ENCODE measurements around the gene CHD9.
"Not testable (repeated sequence)": the region's sequence is repeated elsewhere in the genome, so short reads cannot be mapped to it uniquely, and the experiment has no call there.

The CHD9 gene

DNA sequence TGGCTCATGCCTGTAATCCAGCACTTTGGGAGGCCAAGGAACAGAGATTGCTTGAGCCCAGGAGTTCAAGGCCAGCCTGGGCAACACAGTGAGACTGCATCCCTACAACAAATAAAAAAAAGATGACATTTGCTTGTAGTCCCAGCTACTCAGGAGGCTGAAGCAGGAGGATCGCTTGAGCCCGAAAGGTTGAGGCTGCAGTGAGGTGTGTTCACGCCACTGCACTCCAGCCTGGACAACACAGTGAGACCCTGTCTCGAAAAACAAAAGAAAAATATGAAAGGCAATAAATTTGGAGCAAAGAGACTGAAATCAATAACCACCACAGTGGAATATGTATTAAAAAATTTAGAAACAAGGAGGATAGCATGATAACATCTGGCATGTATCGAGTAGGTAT lies 235.7 kb downstream of the CHD9 start:
- DNase-seq = no peak

- DNase-seq = no peak
Observed at GRCh38 chr16:53291757-53292392, 237.1 kb downstream of the CHD9 start.

- DNase-seq = no peak
Observed at GRCh38 chr16:53297477-53297876, 242.7 kb downstream of the CHD9 start.

DNA sequence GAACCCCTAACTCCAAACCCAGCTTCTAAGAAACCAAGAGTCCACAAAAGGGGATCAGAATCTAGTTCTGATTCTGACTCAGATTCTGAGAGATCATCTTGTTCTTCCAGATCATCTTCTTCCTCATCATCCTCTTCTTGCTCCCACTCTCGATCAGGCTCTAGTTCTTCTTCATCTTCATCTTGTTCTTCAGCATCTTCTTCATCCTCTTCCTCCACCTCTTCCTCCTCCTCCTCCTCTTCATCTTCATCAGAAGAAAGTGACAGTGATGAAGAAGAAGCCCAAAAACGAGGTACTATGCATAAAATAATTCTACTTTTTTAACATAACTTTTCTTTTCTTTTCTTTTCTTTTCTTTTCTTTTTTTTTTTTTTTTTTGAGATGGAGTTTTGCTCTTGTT lies 249.5 kb downstream of the CHD9 start:
- DNase-seq = no peak

GRCh38 chr16:53305743-53306142 lies 251.0 kb downstream of the CHD9 start:
- DNase-seq = no peak

DNA sequence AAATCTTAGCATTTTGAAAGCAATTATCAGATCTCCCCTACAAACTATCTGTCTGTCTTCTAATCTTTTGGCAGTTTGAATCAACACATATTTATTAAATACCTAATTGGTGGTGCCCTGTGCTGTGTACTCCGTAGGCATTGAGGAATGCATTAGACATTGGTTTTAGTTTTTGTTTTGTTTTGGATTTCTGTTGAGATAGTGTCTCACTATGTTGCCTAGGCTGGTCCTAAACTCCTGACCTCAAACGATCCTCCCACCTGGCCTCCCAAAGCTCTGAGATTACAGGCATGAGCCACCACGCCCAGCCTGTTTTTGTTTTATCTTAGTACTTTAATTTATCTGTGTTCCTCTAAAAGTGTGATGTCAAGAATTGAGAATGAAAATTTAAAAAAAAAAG lies 254.7 kb downstream of the CHD9 start:
- DNase-seq = no peak

GRCh38 chr16:53320992-53321391 lies 266.2 kb downstream of the CHD9 start:
- no peak for DNase-seq

DNA sequence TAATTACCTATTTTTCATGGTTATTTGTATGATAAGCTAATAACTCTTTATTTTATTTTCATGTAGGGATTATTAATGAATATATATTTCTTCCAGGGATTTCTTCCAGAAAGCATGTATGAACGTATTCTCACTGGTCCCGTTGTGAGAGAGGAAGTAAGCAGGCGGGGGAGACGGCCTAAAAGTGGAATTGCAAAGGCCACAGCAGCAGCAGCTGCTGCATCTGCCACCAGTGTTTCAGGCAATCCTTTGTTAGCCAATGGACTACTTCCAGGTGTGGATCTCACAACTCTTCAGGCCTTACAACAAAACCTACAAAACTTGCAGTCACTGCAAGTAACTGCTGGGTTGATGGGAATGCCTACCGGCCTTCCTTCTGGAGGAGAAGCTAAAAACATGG lies 269.1 kb downstream of the CHD9 start:
- DNase-seq = no peak

- not testable (repeated sequence) for DNase-seq
Observed at GRCh38 chr16:53330991-53331390, 276.2 kb downstream of the CHD9 start.

DNA sequence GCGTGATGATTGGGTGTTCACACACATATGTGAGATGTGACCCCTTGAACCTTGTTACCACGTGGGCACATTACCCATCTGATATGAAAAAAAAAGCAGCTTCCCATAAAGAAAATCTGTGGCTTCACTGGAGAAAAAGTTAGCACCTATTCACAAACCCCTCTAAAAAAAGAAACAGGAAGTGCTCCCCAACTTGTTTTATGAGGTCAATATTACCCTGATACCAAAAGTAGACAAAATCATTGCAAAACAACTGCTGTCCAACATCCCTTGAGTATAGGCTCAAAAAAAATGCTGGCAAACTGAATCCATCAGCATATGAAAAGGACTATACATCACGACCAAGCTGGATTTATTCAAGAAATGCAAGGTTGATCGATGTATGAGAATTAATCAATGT lies 279.8 kb downstream of the CHD9 start:
- DNase-seq = no peak

DNA sequence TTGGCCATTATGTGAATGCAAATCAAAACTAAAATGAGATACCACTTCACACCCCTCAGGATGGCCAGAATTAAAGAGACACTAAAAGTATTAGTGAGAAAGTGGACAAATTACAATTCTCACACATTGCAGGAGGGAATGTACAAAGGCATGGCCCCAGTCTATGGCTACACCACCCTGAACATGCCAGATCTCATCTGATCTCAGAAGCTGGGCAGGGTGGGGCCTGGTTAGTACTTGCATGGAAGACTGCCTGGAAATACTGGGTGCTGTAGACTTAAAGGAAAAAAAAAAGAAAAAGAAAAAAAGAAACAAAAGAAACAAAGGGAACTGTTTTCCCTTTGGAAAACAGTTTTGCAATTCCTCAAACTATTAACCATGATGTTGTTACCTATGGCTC lies 282.5 kb downstream of the CHD9 start:
- no peak for DNase-seq

DNA sequence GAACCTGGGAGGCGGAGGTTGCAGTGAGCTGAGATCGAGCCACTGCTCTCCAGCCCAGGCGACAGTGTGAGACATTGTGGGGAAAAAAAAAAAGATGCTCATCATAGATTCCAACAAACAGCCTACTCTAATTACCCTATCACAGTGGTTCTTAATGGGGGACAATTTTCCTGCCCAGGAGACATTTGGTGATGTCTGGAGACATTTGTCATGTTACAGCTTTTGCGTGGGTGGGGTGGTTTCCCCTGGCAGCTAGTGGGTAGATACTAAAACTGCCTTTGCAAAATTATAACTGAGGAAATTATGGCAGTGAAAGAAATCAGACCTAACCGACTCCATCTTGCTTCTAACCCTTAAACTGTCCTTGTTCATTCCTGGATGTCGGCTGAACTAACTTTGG lies 287.0 kb downstream of the CHD9 start:
- DNase-seq = no peak

DNA sequence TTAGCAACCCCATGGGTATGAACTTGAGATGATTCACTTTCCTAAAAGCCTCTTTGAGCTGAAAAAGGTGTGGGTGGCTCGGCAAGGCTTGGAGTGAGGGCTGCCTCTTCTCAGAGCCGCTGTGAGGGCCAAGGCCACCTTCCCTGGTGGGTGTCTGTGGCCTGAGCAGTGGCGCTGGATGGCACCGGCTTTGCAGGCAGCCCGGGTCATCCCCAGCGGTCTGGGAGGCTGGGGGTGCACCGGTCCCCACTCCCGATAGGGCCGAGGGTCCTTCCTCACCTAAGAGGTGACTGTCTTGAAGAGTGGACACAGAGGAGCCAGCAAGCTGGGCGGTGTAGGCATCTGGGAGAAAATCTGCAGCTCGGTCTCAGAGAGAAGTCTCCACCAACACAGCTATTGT lies 300.3 kb downstream of the CHD9 start:
- DNase-seq = no peak

- no peak for DNase-seq
Observed at GRCh38 chr16:53356478-53357207, 301.9 kb downstream of the CHD9 start.

DNA sequence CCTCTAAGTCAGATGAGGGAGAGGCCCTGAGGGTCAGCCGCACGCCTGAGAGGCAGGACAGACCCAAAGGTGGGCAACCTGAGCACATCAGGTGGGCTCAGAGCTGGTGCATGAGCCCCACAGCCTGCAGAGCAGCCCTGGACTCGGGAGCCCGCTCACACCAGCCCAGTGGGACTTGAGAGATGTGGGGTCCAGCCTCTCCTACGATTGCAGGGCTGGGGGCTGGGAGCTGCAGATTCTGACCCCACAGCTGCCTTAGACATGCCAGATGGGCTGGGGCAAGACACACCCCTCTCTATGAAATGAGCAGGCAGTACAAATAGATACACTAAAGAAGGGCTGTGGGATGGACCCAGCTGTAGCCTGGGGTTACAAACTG lies 302.4 kb downstream of the CHD9 start:
- no peak for DNase-seq

- DNase-seq = no peak
Observed at GRCh38 chr16:53357955-53358354, 303.2 kb downstream of the CHD9 start.

DNA sequence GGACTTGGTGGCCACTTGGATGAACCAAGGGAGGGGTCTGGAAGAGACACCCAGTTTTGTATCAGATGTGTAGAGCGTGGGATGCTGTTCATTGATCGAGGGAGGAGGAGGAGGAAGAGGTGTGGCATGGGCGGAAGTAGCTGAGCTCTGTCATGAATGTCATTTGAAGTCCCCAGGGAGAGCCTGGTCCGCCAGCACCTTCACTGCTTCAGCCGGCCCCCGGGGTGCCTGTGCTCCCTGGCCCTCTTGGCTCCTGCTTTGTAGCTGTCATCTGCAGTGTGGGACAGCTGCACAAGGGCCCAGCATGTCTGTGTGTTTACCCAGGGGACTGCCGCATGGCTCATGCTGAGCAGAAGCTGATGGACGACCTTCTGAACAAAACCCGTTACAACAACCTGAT lies 304.1 kb downstream of the CHD9 start:
- DNase-seq = no peak

DNA sequence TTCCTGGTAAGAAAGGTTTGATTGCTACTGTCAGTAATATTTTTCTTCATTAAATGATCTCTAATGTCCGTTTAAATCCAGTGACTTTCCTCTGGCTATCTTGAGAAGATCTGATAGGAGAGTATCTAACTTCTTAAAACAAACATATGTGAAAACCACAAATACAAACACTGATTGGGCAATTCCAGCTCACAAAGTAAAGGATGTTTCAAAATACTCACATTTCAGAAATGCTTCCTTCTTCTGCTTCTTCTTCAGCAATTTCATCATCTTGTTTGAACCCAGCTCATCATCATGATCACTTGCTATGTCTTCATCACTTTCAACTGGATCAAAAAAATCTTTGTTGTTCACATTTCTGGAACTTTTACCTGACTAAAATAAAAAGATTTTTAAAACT lies 315.1 kb downstream of the CHD9 start:
- DNase-seq = no peak

DNA sequence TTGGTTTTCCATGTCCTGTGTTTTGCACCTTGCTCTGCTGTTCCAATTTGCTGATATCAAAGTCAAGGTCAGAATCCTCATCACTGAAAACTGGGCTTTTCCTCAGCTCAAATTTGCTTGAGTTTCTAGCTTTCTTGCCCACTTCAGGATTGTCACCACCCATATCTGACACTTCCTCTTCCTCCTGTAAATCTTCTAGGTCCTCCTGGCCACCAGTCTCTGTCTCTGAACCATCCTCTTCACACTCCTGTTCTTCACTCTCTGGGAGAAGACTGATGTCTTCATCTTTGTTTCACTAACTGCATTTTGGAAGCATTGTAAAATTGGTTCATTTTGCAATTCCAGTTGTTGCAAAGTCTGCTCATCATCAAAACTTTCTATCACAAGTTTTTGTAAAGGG lies 316.0 kb downstream of the CHD9 start:
- DNase-seq = no peak

DNA sequence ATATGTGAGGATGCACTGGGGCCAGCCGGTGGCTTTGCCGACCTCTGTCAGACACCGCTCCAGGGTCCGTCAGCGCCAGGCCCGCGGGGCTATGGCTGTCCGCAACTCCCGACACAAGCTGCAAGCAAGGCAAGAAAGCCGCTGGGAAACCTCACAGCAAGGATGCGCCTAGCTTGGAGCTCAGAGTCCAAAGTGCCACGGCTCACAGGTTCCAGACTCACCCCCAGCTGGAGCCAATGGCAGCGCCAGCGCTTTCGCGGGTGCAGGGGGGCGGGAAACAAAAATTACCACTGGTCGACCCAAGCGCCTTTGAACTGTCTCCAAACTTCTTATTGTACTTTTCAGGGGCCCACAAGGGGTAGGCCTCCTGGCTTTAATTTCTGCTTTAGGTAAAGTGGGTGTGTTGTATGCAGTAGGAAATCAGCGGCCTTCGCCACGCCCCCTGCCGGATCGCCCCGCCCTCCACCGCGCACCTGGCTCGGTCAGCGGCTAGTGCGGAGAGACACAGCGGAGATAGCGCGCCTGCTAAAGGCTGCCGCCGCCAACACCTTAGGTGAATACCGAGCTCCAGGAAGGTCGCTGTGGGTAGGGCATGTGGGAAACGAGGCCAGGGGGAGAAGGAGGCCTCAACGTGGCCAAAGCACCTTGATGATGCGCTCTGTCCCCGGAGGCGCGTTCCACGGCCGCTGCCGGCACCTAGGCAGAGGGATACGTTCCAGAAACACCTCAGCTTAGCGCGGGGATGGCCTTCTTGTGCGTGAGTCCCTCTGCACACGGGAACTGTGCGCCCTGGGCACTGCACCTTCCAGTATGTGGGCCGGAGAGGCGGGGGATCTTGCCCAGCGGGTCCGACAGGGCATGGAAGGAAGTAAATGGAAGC lies 318.4 kb downstream of the CHD9 start:
- DNase-seq = peak; percentile 87

DNA sequence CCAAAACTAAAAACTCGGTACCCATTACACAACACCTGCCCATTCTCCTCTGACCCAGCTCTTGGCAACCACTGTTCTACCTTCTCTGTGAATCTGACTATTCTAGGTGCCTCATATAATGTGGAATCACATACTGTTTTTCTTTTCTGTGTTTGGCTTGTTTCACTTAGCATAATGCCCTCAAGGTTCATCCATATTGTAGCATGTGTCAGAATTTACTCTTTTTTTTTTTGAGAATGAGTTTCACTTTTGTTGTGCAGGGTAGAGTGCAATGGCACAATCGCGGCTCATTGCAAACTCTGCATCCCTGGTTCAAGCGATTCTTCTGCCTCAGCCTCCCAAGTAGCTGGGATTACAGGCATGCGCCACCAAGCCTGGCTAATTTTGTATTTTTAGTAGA lies 320.0 kb downstream of the CHD9 start:
- DNase-seq = no peak

- no peak for DNase-seq
Observed at GRCh38 chr16:53378138-53378537, 323.3 kb downstream of the CHD9 start.
